GM19452 (cell line): ENCODE measurements around the gene GRK5.

Experiments
- ATAC-seq: cut with Tn5 transposase; IDR thresholded peaks from one replicate; pipeline ENCODE4 v1.9.1; 2021; ENCODE audit not compliant: unreplicated experiment

GRK5 gene

GRCh38 chr10:119197921-119198320 is 9.4 kb upstream of the GRK5 start:
- no peak for ATAC-seq

GRCh38 chr10:119198438-119198837 is 8.9 kb upstream of the GRK5 start:
- ATAC-seq = no peak

GRCh38 chr10:119199231-119199992 is 8.0 kb upstream of the GRK5 start:
- ATAC-seq = peak; percentile 56

- no peak for ATAC-seq
Measured at GRCh38 chr10:119201233-119201632, 6.1 kb upstream of the GRK5 start.

- no peak for ATAC-seq
Measured at GRCh38 chr10:119203006-119203405, 4.4 kb upstream of the GRK5 start.

- ATAC-seq = peak; percentile 23
Measured at GRCh38 chr10:119205894-119206602, 1.3 kb upstream of the GRK5 start.

- ATAC-seq = peak; percentile 50
Measured at GRCh38 chr10:119206603-119207365, 587 bp upstream of the GRK5 start.

- peak; percentile 1 for ATAC-seq
Measured at GRCh38 chr10:119207713-119208552, 562 bp downstream of the GRK5 start.

- no peak for ATAC-seq
Measured at GRCh38 chr10:119208553-119208940, 1.2 kb downstream of the GRK5 start.

- ATAC-seq = no peak
Measured at GRCh38 chr10:119209035-119209735, 1.8 kb downstream of the GRK5 start.

GRCh38 chr10:119209736-119210355 is 2.5 kb downstream of the GRK5 start:
- ATAC-seq = no peak

GRCh38 chr10:119210633-119211032 is 3.3 kb downstream of the GRK5 start:
- ATAC-seq = no peak

- no peak for ATAC-seq
Measured at GRCh38 chr10:119211176-119211575, 3.8 kb downstream of the GRK5 start.

GRCh38 chr10:119211625-119212441 is 4.5 kb downstream of the GRK5 start:
- ATAC-seq = no peak

GRCh38 chr10:119215371-119215770 is 8.0 kb downstream of the GRK5 start:
- no peak for ATAC-seq

- ATAC-seq = no peak
Measured at GRCh38 chr10:119216127-119216526, 8.8 kb downstream of the GRK5 start.

GRCh38 chr10:119217401-119217800 is 10.0 kb downstream of the GRK5 start:
- no peak for ATAC-seq

GRCh38 chr10:119217991-119218490 is 10.7 kb downstream of the GRK5 start:
- ATAC-seq = no peak

GRCh38 chr10:119219871-119220270 is 12.5 kb downstream of the GRK5 start:
- no peak for ATAC-seq
